ENCODE results near the gene EDNRA. TPM values are rescaled to one million over a fixed set of nuclear protein-coding genes. Genes with fewer than 3 reads are reported as not detected.

The EDNRA gene
- total and polyA plus RNA-seq, 8 donors = 26.6 to 124 (median 101) TPM

DNA sequence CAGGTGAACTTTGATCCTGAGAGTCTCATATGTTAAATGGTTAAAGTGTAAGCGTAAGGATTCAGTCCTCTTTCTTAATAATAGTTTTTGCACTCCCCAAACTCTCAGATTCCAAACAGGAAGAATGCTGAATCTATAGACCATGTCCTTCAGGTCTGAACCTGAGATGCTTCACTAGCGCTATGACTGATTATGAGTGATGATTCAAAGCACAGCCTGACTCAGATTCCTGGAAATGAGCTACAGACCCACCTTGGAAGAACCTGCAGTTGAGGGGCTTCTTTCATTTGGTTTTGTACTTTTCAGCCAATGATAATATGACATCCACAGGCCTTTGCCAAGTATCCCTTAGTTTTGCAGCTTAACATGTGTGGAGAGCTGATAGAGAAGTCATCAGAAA lies 1.4 kb downstream of the EDNRA start:
- DNase-seq (no peak), ATAC-seq (no peak)
- Histone ChIP-seq H3K36me3 (no peaks in the 10 kb centered on the region), H3K27me3 (peaks cover 0 to 29% of the 10 kb centered on the region in 2 donors), H3K9me3 (no peaks in the 10 kb centered on the region), H3K27ac (peak overlapping the region in 1 of 2 donors; percentile 82), H3K4me1 (no peaks in the 10 kb centered on the region), H3K4me3 (peak overlapping the region; percentile 47 to 51)
- TF ChIP-seq, protein P1, sequence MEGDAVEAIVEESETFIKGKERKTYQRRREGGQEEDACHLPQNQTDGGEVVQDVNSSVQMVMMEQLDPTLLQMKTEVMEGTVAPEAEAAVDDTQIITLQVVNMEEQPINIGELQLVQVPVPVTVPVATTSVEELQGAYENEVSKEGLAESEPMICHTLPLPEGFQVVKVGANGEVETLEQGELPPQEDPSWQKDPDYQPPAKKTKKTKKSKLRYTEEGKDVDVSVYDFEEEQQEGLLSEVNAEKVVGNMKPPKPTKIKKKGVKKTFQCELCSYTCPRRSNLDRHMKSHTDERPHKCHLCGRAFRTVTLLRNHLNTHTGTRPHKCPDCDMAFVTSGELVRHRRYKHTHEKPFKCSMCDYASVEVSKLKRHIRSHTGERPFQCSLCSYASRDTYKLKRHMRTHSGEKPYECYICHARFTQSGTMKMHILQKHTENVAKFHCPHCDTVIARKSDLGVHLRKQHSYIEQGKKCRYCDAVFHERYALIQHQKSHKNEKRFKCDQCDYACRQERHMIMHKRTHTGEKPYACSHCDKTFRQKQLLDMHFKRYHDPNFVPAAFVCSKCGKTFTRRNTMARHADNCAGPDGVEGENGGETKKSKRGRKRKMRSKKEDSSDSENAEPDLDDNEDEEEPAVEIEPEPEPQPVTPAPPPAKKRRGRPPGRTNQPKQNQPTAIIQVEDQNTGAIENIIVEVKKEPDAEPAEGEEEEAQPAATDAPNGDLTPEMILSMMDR (IDR thresholded peaks at IDR 0.05) = no peak
- intact Hi-C loops (cut with DNase I) = no loop called here

DNA sequence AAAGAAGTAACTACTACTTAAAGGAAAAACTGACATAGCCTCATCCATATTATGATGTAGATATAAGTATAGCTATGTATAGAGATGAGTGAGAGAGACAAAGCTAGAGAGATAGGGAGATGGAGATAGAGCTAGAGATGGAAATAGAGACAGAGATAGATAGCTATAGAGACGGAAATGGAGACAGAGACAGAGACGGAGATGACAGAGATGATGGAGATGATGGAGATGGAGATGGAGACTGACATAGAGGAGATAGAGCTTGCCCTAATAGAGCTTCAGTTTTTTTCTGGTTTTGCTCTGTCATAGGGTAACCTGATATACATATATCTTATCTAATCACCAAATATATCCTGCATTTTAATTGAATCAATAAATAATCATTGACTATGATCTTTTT lies 4.3 kb downstream of the EDNRA start:
- TF ChIP-seq, protein P1 (IDR thresholded peaks at IDR 0.05) = no peak
- Histone ChIP-seq H3K27ac (no peak overlapping the region), H3K27me3 (peaks cover 0 to 25% of the 10 kb centered on the region in 2 donors), H3K4me1 (peaks cover 0 to 6% of the 10 kb centered on the region in 2 donors), H3K9me3 (no peaks in the 10 kb centered on the region), H3K4me3 (no peak overlapping the region), H3K36me3 (no peaks in the 10 kb centered on the region)
- no peak for ATAC-seq
- no peak for DNase-seq
- intact Hi-C loops (cut with DNase I) = no loop called here

DNA sequence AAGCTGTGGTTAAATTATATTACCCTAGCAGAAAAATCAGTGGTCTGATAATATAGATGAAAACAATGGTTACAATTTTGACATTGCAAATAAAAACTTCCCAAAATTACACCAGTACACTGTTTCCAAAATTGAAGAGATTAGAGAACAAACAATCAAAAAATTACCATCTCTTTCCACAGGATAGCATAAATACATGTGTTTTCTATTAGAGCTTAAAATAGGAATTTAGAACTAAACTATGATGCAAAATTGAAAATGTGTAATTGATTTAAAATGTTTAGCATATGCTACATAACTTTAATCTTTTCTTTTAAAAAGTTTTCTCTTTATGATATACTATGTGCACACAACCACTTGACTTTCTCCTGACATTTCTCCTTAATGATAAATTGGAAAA lies 6.7 kb downstream of the EDNRA start:
- intact Hi-C loops (cut with DNase I) = no loop called here
- no peak for ATAC-seq
- Histone ChIP-seq H3K36me3 (no peaks in the 10 kb centered on the region), H3K4me1 (peaks cover 0 to 9% of the 10 kb centered on the region in 2 donors), H3K27me3 (peaks cover 0 to under 1% of the 10 kb centered on the region in 2 donors), H3K9me3 (no peaks in the 10 kb centered on the region), H3K27ac (no peak overlapping the region), H3K4me3 (no peak overlapping the region)
- DNase-seq = no peak
- TF ChIP-seq, protein P1 (IDR thresholded peaks at IDR 0.05) = no peak

DNA sequence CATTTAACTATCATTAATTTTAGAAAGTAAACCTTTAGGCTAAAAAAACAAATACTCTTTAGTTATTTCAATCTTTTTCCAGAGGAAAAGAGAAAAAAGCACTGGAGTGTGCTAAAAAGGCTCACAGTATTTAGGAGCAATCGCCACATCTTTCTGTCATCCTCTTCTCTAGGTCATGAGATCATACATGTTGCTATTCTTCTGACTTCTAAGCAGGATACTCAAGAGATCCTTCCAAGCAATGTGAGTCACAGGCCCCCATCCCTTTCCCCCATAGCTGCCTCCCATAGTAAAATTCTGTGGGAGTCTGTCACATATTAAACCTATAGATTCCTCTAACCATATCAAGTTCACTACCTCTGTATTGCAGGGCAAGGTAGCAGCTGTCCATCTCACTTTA lies 7.7 kb downstream of the EDNRA start:
- intact Hi-C loops (cut with DNase I) = no loop called here
- peaks cover 0 to 9% of the 10 kb centered on the region in 2 donors for H3K4me1 ChIP-seq

DNA sequence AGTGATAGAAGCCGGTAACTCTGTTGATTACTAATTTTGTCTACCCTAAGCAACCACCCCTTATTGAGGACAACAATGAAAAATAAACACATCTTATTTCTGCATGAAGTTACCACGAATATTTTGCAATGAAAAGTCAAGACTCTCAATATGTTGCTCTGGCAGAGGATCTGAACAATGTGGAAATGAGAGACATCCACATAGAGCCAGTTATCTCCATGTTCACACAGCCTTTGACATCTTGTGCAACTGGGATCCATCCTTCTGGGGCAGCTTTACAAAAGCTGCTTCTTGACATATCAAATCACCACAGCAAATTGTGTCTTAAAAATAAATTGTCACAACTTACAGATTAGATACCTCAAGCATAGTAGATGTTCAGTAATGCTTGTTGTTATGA lies 10.2 kb downstream of the EDNRA start:
- intact Hi-C loops (cut with DNase I) = no loop called here
- no peaks in the 10 kb centered on the region for H3K27me3 ChIP-seq
- H3K36me3 ChIP-seq = no peaks in the 10 kb centered on the region
- TF ChIP-seq, protein P1 (IDR thresholded peaks at IDR 0.05) = no peak
- DNase-seq = peak in 2 of 4 donors; percentile 78 to 92
- H3K4me3 ChIP-seq = no peak overlapping the region
- ATAC-seq = no peak
- no peaks in the 10 kb centered on the region for H3K9me3 ChIP-seq
- peaks cover 0 to 9% of the 10 kb centered on the region in 2 donors for H3K4me1 ChIP-seq
- H3K27ac ChIP-seq = no peak overlapping the region

More for the DNA sequence above, 7.7 kb downstream of the EDNRA start:
- Histone ChIP-seq H3K27ac (no peak overlapping the region), H3K4me3 (no peak overlapping the region), H3K27me3 (no peaks in the 10 kb centered on the region), H3K9me3 (no peaks in the 10 kb centered on the region), H3K36me3 (no peaks in the 10 kb centered on the region)
- DNase-seq = no peak
- no peak for ATAC-seq
- TF ChIP-seq, protein P1 (IDR thresholded peaks at IDR 0.05) = no peak

Measured in left lung (tissue), 10 donors.